GM10248 (cell line): ENCODE results near the gene NTN1.

Source experiments
- CTCF ChIA-PET: fragments of 300-600 bp; sonication (Branson Sonifier 250); formaldehyde crosslinking; extraction: SDS; loops from one replicate; lab custom pipeline; 2021; ENCODE audit warnings: antibody characterized with exemption; lab: Yijun Ruan, JAX
- POLR2A ChIA-PET: fragments of 350-650 bp; sonication (Branson Sonifier 250); formaldehyde crosslinking; extraction: SDS; loops from one replicate; lab custom pipeline; 2020; ENCODE audit warnings: antibody characterized with exemption; lab: Yijun Ruan, JAX
- DNase-seq: peaks from one replicate; pipeline ENCODE4 v3.0.0; 2012; ENCODE audit errors: extremely low spot score
- CTCF ChIP-seq: IDR thresholded peaks from 2 replicates; pipeline ENCODE4 v1.5.1; 2012; ENCODE audit warnings: mild to moderate bottlenecking, low read depth; ENCODE audit errors: extremely low read depth, missing control alignments, control extremely low read depth

NTN1 gene

GRCh38 chr17:9116861-9117568 is 95.7 kb downstream of the NTN1 start:
- no peak for TF ChIP-seq CTCF
- POLR2A ChIA-PET: no interaction called here
- CTCF ChIA-PET: no interaction called here
- DNase-seq: no peak

- ChIA-PET POLR2A (no interaction called here), CTCF (interaction anchor here (1.4 kb wide), 1 partner anchor 15 kb away, joined by 3 read pairs; no protein-coding TSS in a partner anchor)
- DNase-seq: no peak
- TF ChIP-seq CTCF: no peak
Observed at GRCh38 chr17:9120471-9120870, 99.2 kb downstream of the NTN1 start.

- no peak for DNase-seq
- ChIA-PET POLR2A (no interaction called here), CTCF (interaction anchor here (1.4 kb wide), 1 partner anchor 14 kb away, joined by 3 read pairs; no protein-coding TSS in a partner anchor)
- no peak for TF ChIP-seq CTCF
Observed at GRCh38 chr17:9121186-9121820, 100.0 kb downstream of the NTN1 start.

GRCh38 chr17:9123594-9124553 is 102.6 kb downstream of the NTN1 start:
- TF ChIP-seq CTCF: no peak
- ChIA-PET CTCF (no interaction called here), POLR2A (no interaction called here)
- no peak for DNase-seq

GRCh38 chr17:9124554-9124935 is 103.2 kb downstream of the NTN1 start:
- ChIA-PET CTCF (interaction anchor here (0.6 kb wide), 1 partner anchor 128 kb away, joined by 3 read pairs; no protein-coding TSS in a partner anchor), POLR2A (no interaction called here)
- DNase-seq: no peak
- no peak for TF ChIP-seq CTCF

GRCh38 chr17:9125722-9126121 is 104.4 kb downstream of the NTN1 start:
- CTCF ChIA-PET: no interaction called here
- TF ChIP-seq CTCF: no peak
- POLR2A ChIA-PET: no interaction called here
- DNase-seq: no peak
